Hepatocyte (in vitro differentiated cells): ENCODE data around the gene TMCC3. TPM values are rescaled to one million over a fixed set of nuclear protein-coding genes. Genes with fewer than 3 reads are reported as not detected.
"Not testable (repeated sequence)": the region's sequence is repeated elsewhere in the genome, so short reads cannot be mapped to it uniquely, and the experiment has no call there.

Source experiments
- DNase-seq: peaks from one replicate; pipeline ENCODE4 v3.0.0-alpha.2; 2016; ENCODE audit warnings: low spot score
- H2AFZ ChIP-seq: fragments of 200-600 bp; sonication (generic); 2 replicates; pipeline ENCODE4 v1.6.0; 2016; ENCODE audit warnings: antibody characterized with exemption, mild to moderate bottlenecking
- H3K27ac ChIP-seq: fragments of 200-600 bp; sonication (generic); 2 replicates; pipeline ENCODE4 v1.5.1; 2016; ENCODE audit warnings: mild to moderate bottlenecking
- H3K27me3 ChIP-seq: fragments of 200-600 bp; sonication (generic); 2 replicates; pipeline ENCODE4 v1.6.1; 2016
- H3K36me3 ChIP-seq: fragments of 200-600 bp; sonication (generic); replicated peaks from 2 replicates; pipeline ENCODE4 v1.5.1; 2016; ENCODE audit warnings: low read depth; ENCODE audit not compliant: insufficient read depth
- H3K4me1 ChIP-seq: fragments of 200-600 bp; sonication (generic); 2 replicates; pipeline ENCODE4 v1.5.1; 2016; ENCODE audit warnings: mild to moderate bottlenecking, moderate library complexity; ENCODE audit not compliant: insufficient read depth
- H3K4me2 ChIP-seq: fragments of 200-600 bp; sonication (generic); 2 replicates; pipeline ENCODE4 v1.6.0; 2016
- H3K4me3 ChIP-seq: fragments of 200-600 bp; sonication (generic); 2 replicates; pipeline ENCODE4 v1.5.1; 2016; ENCODE audit warnings: mild to moderate bottlenecking
- H3K79me2 ChIP-seq: fragments of 200-600 bp; sonication (generic); 2 replicates; pipeline ENCODE4 v1.6.0; 2017; ENCODE audit warnings: mild to moderate bottlenecking
- H3K9me2 ChIP-seq: fragments of 200-600 bp; sonication (generic); replicated peaks from 2 replicates; pipeline ENCODE4 v1.6.0; 2017; ENCODE audit warnings: mild to moderate bottlenecking; ENCODE audit not compliant: insufficient read depth
- H3K9me3 ChIP-seq: fragments of 200-600 bp; sonication (generic); 2 replicates; pipeline ENCODE4 v1.5.1; 2016; ENCODE audit warnings: low read depth, mild to moderate bottlenecking
- H4K20me1 ChIP-seq: fragments of 200-600 bp; sonication (generic); 2 replicates; pipeline ENCODE4 v1.6.0; 2016; ENCODE audit warnings: mild to moderate bottlenecking; ENCODE audit not compliant: insufficient read depth, poor library complexity, severe bottlenecking
- EZH2 ChIP-seq: fragments of 200-600 bp; sonication (generic); IDR thresholded peaks from 2 replicates; pipeline ENCODE4 v1.6.1; 2016; ENCODE audit warnings: antibody characterized with exemption, mild to moderate bottlenecking, borderline replicate concordance
- EZH2phosphoT487 ChIP-seq: fragments of 200-600 bp; sonication (generic); IDR thresholded peaks from one replicate; pipeline ENCODE4 v1.6.1; 2018; ENCODE audit warnings: antibody characterized with exemption, mild to moderate bottlenecking, low read depth, moderate library complexity; ENCODE audit not compliant: unreplicated experiment, severe bottlenecking
- WGBS: methylation state at CpG from one replicate; pipeline ENCODE4 v1.1.6; 2016; ENCODE audit warnings: low lambda C conversion rate; ENCODE audit errors: missing lambda C conversion rate; 5-methylcytosine and 5-hydroxymethylcytosine counted together
- polyA plus RNA-seq: library from polyadenylated mRNA; unstranded; fragments of >200 nt; fragmentation: Nextera tagmentation; extraction: Ambion mirVana; gene quantifications from 2 replicates; pipeline ENCODE4 v1.2.1, GENCODE V29; 2016
- total RNA-seq: library from RNA; depleted of rRNA; stranded (reverse); fragments of >200 nt; gene quantifications from 2 replicates; pipeline ENCODE4 v1.2.3, GENCODE V29; 2014
- TF ChIP-seq, protein P1 (sequence below): fragments of 200-600 bp; sonication (generic); IDR thresholded peaks from 2 replicates; pipeline ENCODE4 v1.5.1; 2016; ENCODE audit warnings: antibody characterized with exemption, mild to moderate bottlenecking; ENCODE audit not compliant: poor library complexity

Gene TMCC3
- total and polyA plus RNA-seq, 2 experiments from 2014 or later, result 4.0 to 7.8 TPM

DNA sequence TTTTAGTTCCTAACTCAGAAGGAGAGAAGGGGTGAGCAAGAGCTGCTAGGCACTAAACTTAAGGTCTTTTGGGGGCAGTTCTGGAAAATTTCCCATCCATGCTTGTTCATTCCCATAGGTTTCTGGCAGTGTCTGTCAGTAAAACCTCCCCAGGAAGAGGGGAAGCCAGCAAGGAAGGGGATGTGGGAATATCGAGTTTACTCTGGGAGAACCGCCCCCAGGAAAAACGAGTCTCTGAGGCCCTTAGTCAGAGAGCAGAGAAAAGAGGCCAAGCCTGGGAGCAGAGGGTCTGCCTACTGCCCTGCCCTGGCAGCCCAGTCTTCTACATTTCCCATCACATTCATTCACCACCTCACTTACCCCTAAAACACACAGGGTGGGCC is 55.9 kb downstream of the TMCC3 start:
- no peaks in the 10 kb centered on the region for H3K79me2 ChIP-seq
- H4K20me1 ChIP-seq, result no peaks in the 10 kb centered on the region
- H3K4me2 ChIP-seq, result no peak overlapping the region
- no peak overlapping the region for H3K4me3 ChIP-seq
- WGBS, result 64% methylated on average over 3 of the region's 3 CpGs
- H3K27ac ChIP-seq, result no peak overlapping the region
- no peak overlapping the region for H2AFZ ChIP-seq
- H3K36me3 ChIP-seq, result no peaks in the 10 kb centered on the region
- DNase-seq, result no peak
- TF ChIP-seq, protein P1, sequence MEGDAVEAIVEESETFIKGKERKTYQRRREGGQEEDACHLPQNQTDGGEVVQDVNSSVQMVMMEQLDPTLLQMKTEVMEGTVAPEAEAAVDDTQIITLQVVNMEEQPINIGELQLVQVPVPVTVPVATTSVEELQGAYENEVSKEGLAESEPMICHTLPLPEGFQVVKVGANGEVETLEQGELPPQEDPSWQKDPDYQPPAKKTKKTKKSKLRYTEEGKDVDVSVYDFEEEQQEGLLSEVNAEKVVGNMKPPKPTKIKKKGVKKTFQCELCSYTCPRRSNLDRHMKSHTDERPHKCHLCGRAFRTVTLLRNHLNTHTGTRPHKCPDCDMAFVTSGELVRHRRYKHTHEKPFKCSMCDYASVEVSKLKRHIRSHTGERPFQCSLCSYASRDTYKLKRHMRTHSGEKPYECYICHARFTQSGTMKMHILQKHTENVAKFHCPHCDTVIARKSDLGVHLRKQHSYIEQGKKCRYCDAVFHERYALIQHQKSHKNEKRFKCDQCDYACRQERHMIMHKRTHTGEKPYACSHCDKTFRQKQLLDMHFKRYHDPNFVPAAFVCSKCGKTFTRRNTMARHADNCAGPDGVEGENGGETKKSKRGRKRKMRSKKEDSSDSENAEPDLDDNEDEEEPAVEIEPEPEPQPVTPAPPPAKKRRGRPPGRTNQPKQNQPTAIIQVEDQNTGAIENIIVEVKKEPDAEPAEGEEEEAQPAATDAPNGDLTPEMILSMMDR, result no peak
- TF ChIP-seq EZH2phosphoT487 (no peak), EZH2 (no peak)
- no peaks in the 10 kb centered on the region for H3K27me3 ChIP-seq
- no peaks in the 10 kb centered on the region for H3K4me1 ChIP-seq
- H3K9me3 ChIP-seq, result no peaks in the 10 kb centered on the region
- no peaks in the 10 kb centered on the region for H3K9me2 ChIP-seq

DNA sequence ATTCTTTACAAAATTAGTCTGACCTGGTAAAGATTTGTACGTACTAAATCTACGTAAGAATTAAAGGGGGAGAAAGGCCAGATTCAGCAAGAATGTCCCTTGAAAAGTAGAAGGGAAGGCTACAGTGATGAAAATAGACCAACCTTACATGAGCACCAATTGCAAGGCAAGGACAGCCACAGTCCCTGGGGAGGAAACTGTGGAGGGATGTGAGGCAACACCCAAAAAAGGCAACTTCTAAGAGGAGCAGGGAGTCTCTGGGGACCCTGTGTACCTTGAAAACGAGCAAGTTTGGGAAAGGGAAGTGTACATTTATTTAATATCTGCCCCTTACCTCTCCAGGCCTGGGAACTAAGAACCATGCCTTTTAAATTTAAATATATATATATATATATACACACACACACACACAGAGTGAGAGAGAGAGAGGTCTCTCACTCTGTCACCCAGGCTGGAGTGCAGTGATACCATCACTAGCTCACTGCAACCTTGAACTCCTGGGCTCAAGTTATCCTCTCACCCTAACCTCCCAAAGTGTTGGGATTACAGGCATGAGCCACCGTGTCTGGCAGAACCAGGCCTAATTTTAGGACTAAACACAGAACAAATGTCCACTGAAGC is 56.4 kb downstream of the TMCC3 start:
- H3K36me3 ChIP-seq, result no peaks in the 10 kb centered on the region
- TF ChIP-seq EZH2phosphoT487, result no peak
- TF ChIP-seq, protein P1, result no peak
- TF ChIP-seq EZH2, result no peak
- H3K27me3 ChIP-seq, result no peaks in the 10 kb centered on the region
- H3K79me2 ChIP-seq, result no peaks in the 10 kb centered on the region
- H3K4me2 ChIP-seq, result no peak overlapping the region
- H3K4me1 ChIP-seq, result no peaks in the 10 kb centered on the region
- H3K27ac ChIP-seq, result no peak overlapping the region
- H2AFZ ChIP-seq, result no peak overlapping the region
- H4K20me1 ChIP-seq, result no peaks in the 10 kb centered on the region
- H3K9me3 ChIP-seq, result no peaks in the 10 kb centered on the region
- H3K9me2 ChIP-seq, result no peaks in the 10 kb centered on the region
- WGBS, result 84% methylated on average over 4 of the region's 4 CpGs
- no peak overlapping the region for H3K4me3 ChIP-seq
- no peak for DNase-seq

DNA sequence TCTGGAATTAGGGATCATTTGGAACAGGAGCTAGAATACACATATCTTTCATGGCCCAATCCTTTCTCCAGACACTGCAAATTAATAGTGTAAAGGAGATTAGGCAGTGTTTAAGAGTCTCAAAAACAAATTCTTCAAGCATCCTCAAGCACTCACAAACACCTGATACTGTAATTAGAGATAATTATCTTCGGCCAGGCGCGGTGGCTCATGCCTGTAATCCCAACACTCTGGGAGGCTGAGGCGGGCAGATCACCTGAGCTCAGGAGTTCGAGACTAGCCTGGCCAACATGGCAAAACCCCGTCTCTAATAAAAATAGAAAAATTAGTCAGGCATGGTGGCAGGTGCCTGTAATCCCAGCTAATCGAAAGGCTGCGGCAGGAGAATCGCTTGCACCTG is 57.6 kb downstream of the TMCC3 start:
- not testable (repeated sequence) for H3K4me3 ChIP-seq, H3K36me3 ChIP-seq, DNase-seq, H3K4me2 ChIP-seq, H3K9me2 ChIP-seq, H3K27ac ChIP-seq, H3K79me2 ChIP-seq, H4K20me1 ChIP-seq, H3K27me3 ChIP-seq, H3K9me3 ChIP-seq, H3K4me1 ChIP-seq, H2AFZ ChIP-seq
- 85% methylated on average over 9 of the region's 9 CpGs for WGBS

- WGBS, result 47% methylated on average over 6 of the region's 6 CpGs
- H3K9me3 ChIP-seq, result no peaks in the 10 kb centered on the region
- TF ChIP-seq EZH2phosphoT487, result no peak
Observed at GRCh38 chr12:94592080-94592479, 58.3 kb downstream of the TMCC3 start.

More at GRCh38 chr12:94592080-94592479, 58.3 kb downstream of the TMCC3 start:
- Histone ChIP-seq H3K9me2 (no peaks in the 10 kb centered on the region), H2AFZ (no peak overlapping the region), H3K4me3 (no peak overlapping the region), H3K27ac (no peak overlapping the region), H3K36me3 (no peaks in the 10 kb centered on the region), H4K20me1 (no peaks in the 10 kb centered on the region), H3K4me1 (no peaks in the 10 kb centered on the region), H3K27me3 (no peaks in the 10 kb centered on the region), H3K4me2 (no peak overlapping the region), H3K79me2 (no peaks in the 10 kb centered on the region)
- no peak for DNase-seq
